Natural killer cell (primary cell): ENCODE results near the gene UBE2R2. TPM values are rescaled to one million over a fixed set of nuclear protein-coding genes. Genes with fewer than 3 reads are reported as not detected.
"Not testable (repeated sequence)": the region's sequence is repeated elsewhere in the genome, so short reads cannot be mapped to it uniquely, and the experiment has no call there.

Experiments used
- ATAC-seq, 3 donors: fragments of 150-1000 bp in 2 of 3; fragments of 200-7000 bp in 1 of 3; cut with Tn5 transposase; 1 replicate in 1 of 3; 2 replicates in 2 of 3; pipeline ENCODE4 v1.10.0; 2021; ENCODE audit warnings: mild to moderate bottlenecking in 2 of 3, moderate library complexity in 2 of 3
- DNase-seq, 2 donors: peaks; one replicate each; pipeline versions ENCODE4 v3.0.0 to v3.0.0-alpha.2; 2013 to 2021; ENCODE audit warnings: mixed read lengths in 1 of 2
- H3K27ac ChIP-seq: one replicate; pipeline ENCODE4 v1.5.1; 2013; ENCODE audit warnings: mild to moderate bottlenecking, low read length
- H3K27me3 ChIP-seq: one replicate; pipeline ENCODE4 v1.6.1; 2013; ENCODE audit warnings: low read length; ENCODE audit not compliant: control insufficient read depth, insufficient read depth
- H3K36me3 ChIP-seq: one replicate; pipeline ENCODE4 v1.6.1; 2013; ENCODE audit warnings: low read length; ENCODE audit not compliant: control insufficient read depth, insufficient read depth
- H3K4me1 ChIP-seq: one replicate; pipeline ENCODE4 v1.6.1; 2013; ENCODE audit warnings: low read length; ENCODE audit not compliant: control insufficient read depth, insufficient read depth
- H3K4me3 ChIP-seq: one replicate; pipeline ENCODE4 v1.5.1; 2013; ENCODE audit warnings: low read length
- H3K9me3 ChIP-seq: one replicate; pipeline ENCODE4 v1.6.1; 2013; ENCODE audit warnings: low read length; ENCODE audit not compliant: control insufficient read depth, insufficient read depth
- H3K27ac Mint-ChIP-seq, 2 donors: one replicate each; pipeline ENCODE4 v1.8.0; 2022; ENCODE audit warnings: mild to moderate bottlenecking in 2 of 2, mixed read lengths in 2 of 2, moderate library complexity in 1 of 2
- H3K27me3 Mint-ChIP-seq, 2 donors: one replicate each; pipeline ENCODE4 v1.8.0; 2022; ENCODE audit warnings: low read depth in 2 of 2, mixed read lengths in 2 of 2
- H3K36me3 Mint-ChIP-seq: one replicate; pipeline ENCODE4 v1.8.0; 2022; ENCODE audit warnings: mixed read lengths
- H3K4me1 Mint-ChIP-seq, 2 donors: one replicate each; pipeline ENCODE4 v1.8.0; 2022; ENCODE audit warnings: mixed read lengths in 2 of 2
- H3K4me3 Mint-ChIP-seq: one replicate; pipeline ENCODE4 v1.8.0; 2022; ENCODE audit warnings: mild to moderate bottlenecking, moderate library complexity, mixed read lengths
- H3K9me3 Mint-ChIP-seq, 2 donors: one replicate each; pipeline ENCODE4 v1.8.0; 2022; ENCODE audit warnings: mixed read lengths in 2 of 2
- CTCF ChIP-seq: fragments of 200-600 bp; IDR thresholded peaks from one replicate; pipeline ENCODE4 v1.8.0; 2022; ENCODE audit warnings: antibody characterized with exemption
- WGBS: methylation state at CpG from one replicate; pipeline ENCODE4 v1.1.7; 2013; ENCODE audit warnings: missing lambda C conversion rate; ENCODE audit not compliant: insufficient coverage; 5-methylcytosine and 5-hydroxymethylcytosine counted together
- intact Hi-C: fragments of 100-400 bp; cut with micrococcal nuclease; formaldehyde crosslinking; loops from one replicate; pipeline ENCODE4 v1.14.2; 2022
- total RNA-seq, 4 donors: library from RNA; stranded (reverse); fragments of 120-200 nt in 1 of 4; gene quantifications; one replicate each; pipeline versions ENCODE4 v1.2.3 to v1.2.4, GENCODE V29; 2013 to 2022

The UBE2R2 gene
- total RNA-seq, 3 donors from 2014 or later (not counting 1 experiment from before 2014, with no cell fraction given) = 31.2 to 36.0 (median 31.9) TPM

GRCh38 chr9:33843312-33843961 is 26.5 kb downstream of the UBE2R2 start:
- Histone ChIP-seq H3K4me3 (no peak overlapping the region), H3K27me3 (no peaks in the 10 kb centered on the region), H3K4me1 (peaks cover 11% of the 10 kb centered on the region), H3K9me3 (no peaks in the 10 kb centered on the region), H3K27ac (peak overlapping the region; percentile 30), H3K36me3 (no peaks in the 10 kb centered on the region)
- Mint-ChIP-seq H3K4me1 (peaks cover 42 to 59% of the 10 kb centered on the region in 2 donors), H3K4me3 (peak overlapping the region; percentile 28), H3K27me3 (no peaks in the 10 kb centered on the region), H3K9me3 (no peaks in the 10 kb centered on the region), H3K27ac (peak overlapping the region; percentile 59 to 80), H3K36me3 (no peaks in the 10 kb centered on the region)
- TF ChIP-seq CTCF = no peak
- ATAC-seq = peak in 1 of 3 donors; percentile 21
- 68% methylated on average over 4 of the region's 5 CpGs for WGBS
- DNase-seq = no peak
- intact Hi-C loops = no loop called here

- Histone ChIP-seq H3K4me3 (no peak overlapping the region), H3K4me1 (peaks cover 9% of the 10 kb centered on the region), H3K36me3 (no peaks in the 10 kb centered on the region), H3K9me3 (no peaks in the 10 kb centered on the region), H3K27me3 (no peaks in the 10 kb centered on the region), H3K27ac (no peak overlapping the region)
- DNase-seq (no peak), ATAC-seq (no peak)
- peak overlapping the region; percentile 6 to 36 for H3K27ac Mint-ChIP-seq
- intact Hi-C loops = no loop called here
- no peak for TF ChIP-seq CTCF
- H3K36me3 Mint-ChIP-seq = no peaks in the 10 kb centered on the region
- no peaks in the 10 kb centered on the region for H3K9me3 Mint-ChIP-seq
- no peaks in the 10 kb centered on the region for H3K27me3 Mint-ChIP-seq
- WGBS = no CpG with 5 or more reads among the region's 4 CpGs
- H3K4me1 Mint-ChIP-seq = peaks cover 44 to 50% of the 10 kb centered on the region in 2 donors
- no peak overlapping the region for H3K4me3 Mint-ChIP-seq
Observed at GRCh38 chr9:33846231-33846630, 29.3 kb downstream of the UBE2R2 start.

- H3K36me3 Mint-ChIP-seq, H3K36me3 ChIP-seq, H3K4me3 Mint-ChIP-seq, H3K4me3 ChIP-seq, DNase-seq, H3K9me3 ChIP-seq, ATAC-seq, H3K27ac ChIP-seq, H3K9me3 Mint-ChIP-seq, H3K27me3 ChIP-seq, H3K27me3 Mint-ChIP-seq, H3K4me1 ChIP-seq, H3K27ac Mint-ChIP-seq, intact Hi-C loops: not testable (repeated sequence)
- H3K4me1 Mint-ChIP-seq = peaks cover 31 to 40% of the 10 kb centered on the region in 2 donors
- 97% methylated on average over 3 of the region's 3 CpGs for WGBS
Observed at GRCh38 chr9:33847894-33848205, 30.9 kb downstream of the UBE2R2 start.

GRCh38 chr9:33850267-33850629 is 33.3 kb downstream of the UBE2R2 start:
- no peak overlapping the region for H3K4me3 ChIP-seq
- intact Hi-C loops = no loop called here
- no peak overlapping the region for H3K4me3 Mint-ChIP-seq
- WGBS = 96% methylated on average over 4 of the region's 4 CpGs
- H3K27me3 ChIP-seq = no peaks in the 10 kb centered on the region
- H3K4me1 Mint-ChIP-seq = peaks cover 32 to 37% of the 10 kb centered on the region in 2 donors
- no peaks in the 10 kb centered on the region for H3K27me3 Mint-ChIP-seq
- no peak for TF ChIP-seq CTCF
- H3K27ac ChIP-seq = no peak overlapping the region
- no peaks in the 10 kb centered on the region for H3K9me3 ChIP-seq
- no peaks in the 10 kb centered on the region for H3K9me3 Mint-ChIP-seq
- DNase-seq (no peak), ATAC-seq (no peak)
- peaks cover 5% of the 10 kb centered on the region for H3K4me1 ChIP-seq
- H3K36me3 ChIP-seq = no peaks in the 10 kb centered on the region
- peak overlapping the region; percentile 62 to 78 for H3K27ac Mint-ChIP-seq
- no peaks in the 10 kb centered on the region for H3K36me3 Mint-ChIP-seq
